Measurements from ENCODE around the gene PTPRM.

PTPRM gene

DNA sequence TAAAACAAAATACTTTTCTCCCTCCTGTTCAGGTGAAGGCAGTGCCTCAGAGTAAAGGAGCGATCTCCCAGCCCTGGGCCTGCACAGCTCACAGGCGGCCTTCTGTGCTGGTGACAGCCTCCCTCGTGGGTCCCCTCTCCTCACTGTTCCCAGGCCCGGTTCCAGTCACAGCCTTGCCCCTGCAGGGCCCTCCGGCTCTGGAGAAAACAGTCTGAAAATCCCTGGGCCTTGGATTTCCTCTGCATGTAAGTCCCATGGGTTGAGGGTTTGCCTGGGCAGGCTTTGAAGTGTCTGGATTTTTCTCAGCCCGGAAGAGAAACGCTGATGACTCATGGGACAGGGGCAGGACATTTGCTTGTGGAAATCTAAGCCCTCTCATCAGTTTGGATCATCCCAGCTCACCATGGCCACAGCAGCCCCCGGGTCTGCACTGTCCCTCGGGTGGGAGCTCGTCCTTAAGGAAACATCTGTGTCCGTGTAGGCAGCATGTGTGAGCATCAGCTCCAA, 856.0 kb downstream of the PTPRM start (continued):
- TF ChIP-seq SP3 (tag by site-specific recombination; IDR thresholded peaks at IDR 0.05) (no peak), HOXC10 (CRISPR knock-in tag; IDR thresholded peaks at IDR 0.05) (no peak), TCF7L2 (IDR thresholded peaks at IDR 0.05; ENCODE audit: borderline replicate concordance, low read depth, low read length) (no peak), ZNF660 (tag by site-specific recombination; IDR thresholded peaks at IDR 0.05) (no peak), ZNF391 (tag by site-specific recombination; IDR thresholded peaks at IDR 0.05; ENCODE audit: borderline replicate concordance, low read depth) (no peak), ZNF221 (tag by site-specific recombination; IDR thresholded peaks at IDR 0.05; ENCODE audit: borderline replicate concordance) (no peak)

GRCh38 chr18:8424481-8424880, 857.4 kb downstream of the PTPRM start:
- no peaks in the 10 kb centered on the region for H3K36me3 ChIP-seq (ENCODE audit: control insufficient read depth in 2 of 2, insufficient read depth in 1 of 2, low read length in 2 of 2)
- H3K27ac ChIP-seq (ENCODE audit: extremely low read depth, low read depth, low read length): no peak overlapping the region
- peak; percentile 28; the same call in 1 of the 2 replicates for TF ChIP-seq EGR2 (tag by site-specific recombination; IDR thresholded peaks at IDR 0.05; ENCODE audit: low read depth)
- peak; percentile 78 for TF ChIP-seq ZFHX2 (tag by site-specific recombination; conservative IDR thresholded peaks at IDR 0.05)
- no peak for TF ChIP-seq GFI1B (tag by site-specific recombination; IDR thresholded peaks at IDR 0.05)
- peak; percentile 95 for TF ChIP-seq ZIC2 (tag by site-specific recombination; IDR thresholded peaks at IDR 0.05)
- POLR2A ChIA-PET: interaction anchor here (0.7 kb wide), 1 partner anchor 1776 kb away, joined by 4 read pairs; no protein-coding TSS in a partner anchor
- no peak overlapping the region for H3K4me3 ChIP-seq (ENCODE audit: low read depth, low read length)
- H3K4me1 ChIP-seq (ENCODE audit: control insufficient read depth, insufficient read depth, low read length): peaks cover 7% of the 10 kb centered on the region
- no peaks in the 10 kb centered on the region for H3K9me3 ChIP-seq (ENCODE audit: control insufficient read depth, insufficient read depth, low read depth, low read length)
- CTCF ChIA-PET: interaction anchor here (0.7 to 2.0 kb wide), 2 partner anchors 14 to 43 kb away, joined by 3 to 9 read pairs; no protein-coding TSS in a partner anchor

GRCh38 chr18:8424917-8425725, 858.0 kb downstream of the PTPRM start:
- Histone ChIP-seq H3K4me3 (ENCODE audit: low read depth, low read length) (no peak overlapping the region), H3K36me3 (ENCODE audit: control insufficient read depth in 2 of 2, insufficient read depth in 1 of 2, low read length in 2 of 2) (no peaks in the 10 kb centered on the region), H3K9me3 (ENCODE audit: control insufficient read depth, insufficient read depth, low read depth, low read length) (no peaks in the 10 kb centered on the region), H3K4me1 (ENCODE audit: control insufficient read depth, insufficient read depth, low read length) (peaks cover 7% of the 10 kb centered on the region), H3K27ac (ENCODE audit: extremely low read depth, low read depth, low read length) (no peak overlapping the region)
- CTCF ChIA-PET: interaction anchor here (0.7 to 2.0 kb wide), 5 partner anchors 11 to 365 kb away, joined by 3 to 9 read pairs (median 3); no protein-coding TSS in a partner anchor
- TF ChIP-seq EGR2 (tag by site-specific recombination; IDR thresholded peaks at IDR 0.05; ENCODE audit: low read depth): peak; percentile 54; the same call in 1 of the 2 replicates
- no peak for TF ChIP-seq ZNF174 (tag by site-specific recombination; IDR thresholded peaks at IDR 0.05)
- no peak for TF ChIP-seq ZSCAN23 (tag by site-specific recombination; IDR thresholded peaks at IDR 0.05)
- no peak for TF ChIP-seq ZNF791 (tag by site-specific recombination; IDR thresholded peaks at IDR 0.05)
- no peak for TF ChIP-seq ZNF112 (tag by site-specific recombination; IDR thresholded peaks at IDR 0.05)
- peak; percentile 81 for TF ChIP-seq ZFHX2 (tag by site-specific recombination; conservative IDR thresholded peaks at IDR 0.05)
- 0 out of 2 replicates have a peak, but pooled peaks have one; percentile 16 for TF ChIP-seq ZIC2 (tag by site-specific recombination; IDR thresholded peaks at IDR 0.05)
- POLR2A ChIA-PET: interaction anchor here (0.5 kb wide), 1 partner anchor 1331 kb away, joined by 3 read pairs; no protein-coding TSS in a partner anchor

DNA sequence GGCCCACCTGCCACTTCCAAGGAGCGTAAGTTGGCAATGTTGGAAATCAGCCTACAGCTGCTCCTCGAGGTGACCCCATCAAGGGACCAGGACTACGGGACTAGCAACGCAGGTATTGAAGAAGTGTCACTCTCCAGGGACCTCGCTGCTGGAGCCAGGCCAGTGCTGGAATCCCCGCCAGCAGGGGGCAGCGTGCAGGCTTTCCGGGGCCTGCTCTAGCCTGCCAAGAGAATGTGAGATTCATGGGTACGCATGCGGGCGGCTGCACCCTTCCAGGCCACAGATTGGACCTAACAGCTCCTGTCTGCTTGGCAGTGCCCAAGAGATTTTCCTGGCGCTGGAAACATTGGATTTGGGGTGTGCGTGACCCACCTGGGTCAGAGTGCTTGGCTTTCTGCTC, 859.3 kb downstream of the PTPRM start:
- ChIA-PET POLR2A (no interaction called here), CTCF (interaction anchor here (0.5 to 2.0 kb wide), 11 partner anchors 10 to 1056 kb away, joined by 3 to 9 read pairs (median 3); no protein-coding TSS in a partner anchor)
- no peak overlapping the region for H3K4me3 ChIP-seq (ENCODE audit: low read depth, low read length)
- H3K27ac ChIP-seq (ENCODE audit: extremely low read depth, low read depth, low read length): no peak overlapping the region
- H3K9me3 ChIP-seq (ENCODE audit: control insufficient read depth, insufficient read depth, low read depth, low read length): no peaks in the 10 kb centered on the region
- H3K36me3 ChIP-seq (ENCODE audit: control insufficient read depth in 2 of 2, insufficient read depth in 1 of 2, low read length in 2 of 2): no peaks in the 10 kb centered on the region
- H3K4me1 ChIP-seq (ENCODE audit: control insufficient read depth, insufficient read depth, low read length): peaks cover 7% of the 10 kb centered on the region
- TF ChIP-seq, protein P1, sequence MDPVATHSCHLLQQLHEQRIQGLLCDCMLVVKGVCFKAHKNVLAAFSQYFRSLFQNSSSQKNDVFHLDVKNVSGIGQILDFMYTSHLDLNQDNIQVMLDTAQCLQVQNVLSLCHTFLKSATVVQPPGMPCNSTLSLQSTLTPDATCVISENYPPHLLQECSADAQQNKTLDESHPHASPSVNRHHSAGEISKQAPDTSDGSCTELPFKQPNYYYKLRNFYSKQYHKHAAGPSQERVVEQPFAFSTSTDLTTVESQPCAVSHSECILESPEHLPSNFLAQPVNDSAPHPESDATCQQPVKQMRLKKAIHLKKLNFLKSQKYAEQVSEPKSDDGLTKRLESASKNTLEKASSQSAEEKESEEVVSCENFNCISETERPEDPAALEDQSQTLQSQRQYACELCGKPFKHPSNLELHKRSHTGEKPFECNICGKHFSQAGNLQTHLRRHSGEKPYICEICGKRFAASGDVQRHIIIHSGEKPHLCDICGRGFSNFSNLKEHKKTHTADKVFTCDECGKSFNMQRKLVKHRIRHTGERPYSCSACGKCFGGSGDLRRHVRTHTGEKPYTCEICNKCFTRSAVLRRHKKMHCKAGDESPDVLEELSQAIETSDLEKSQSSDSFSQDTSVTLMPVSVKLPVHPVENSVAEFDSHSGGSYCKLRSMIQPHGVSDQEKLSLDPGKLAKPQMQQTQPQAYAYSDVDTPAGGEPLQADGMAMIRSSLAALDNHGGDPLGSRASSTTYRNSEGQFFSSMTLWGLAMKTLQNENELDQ (tag by site-specific recombination; IDR thresholded peaks at IDR 0.05; ENCODE audit: low read depth): no peak
- TF ChIP-seq ZNF211 (tag by site-specific recombination; IDR thresholded peaks at IDR 0.05; ENCODE audit: low read depth) (no peak), MYNN (tag by site-specific recombination; IDR thresholded peaks at IDR 0.05; ENCODE audit: borderline replicate concordance) (no peak), ZNF112 (tag by site-specific recombination; IDR thresholded peaks at IDR 0.05) (no peak)
- TF ChIP-seq, protein P2, sequence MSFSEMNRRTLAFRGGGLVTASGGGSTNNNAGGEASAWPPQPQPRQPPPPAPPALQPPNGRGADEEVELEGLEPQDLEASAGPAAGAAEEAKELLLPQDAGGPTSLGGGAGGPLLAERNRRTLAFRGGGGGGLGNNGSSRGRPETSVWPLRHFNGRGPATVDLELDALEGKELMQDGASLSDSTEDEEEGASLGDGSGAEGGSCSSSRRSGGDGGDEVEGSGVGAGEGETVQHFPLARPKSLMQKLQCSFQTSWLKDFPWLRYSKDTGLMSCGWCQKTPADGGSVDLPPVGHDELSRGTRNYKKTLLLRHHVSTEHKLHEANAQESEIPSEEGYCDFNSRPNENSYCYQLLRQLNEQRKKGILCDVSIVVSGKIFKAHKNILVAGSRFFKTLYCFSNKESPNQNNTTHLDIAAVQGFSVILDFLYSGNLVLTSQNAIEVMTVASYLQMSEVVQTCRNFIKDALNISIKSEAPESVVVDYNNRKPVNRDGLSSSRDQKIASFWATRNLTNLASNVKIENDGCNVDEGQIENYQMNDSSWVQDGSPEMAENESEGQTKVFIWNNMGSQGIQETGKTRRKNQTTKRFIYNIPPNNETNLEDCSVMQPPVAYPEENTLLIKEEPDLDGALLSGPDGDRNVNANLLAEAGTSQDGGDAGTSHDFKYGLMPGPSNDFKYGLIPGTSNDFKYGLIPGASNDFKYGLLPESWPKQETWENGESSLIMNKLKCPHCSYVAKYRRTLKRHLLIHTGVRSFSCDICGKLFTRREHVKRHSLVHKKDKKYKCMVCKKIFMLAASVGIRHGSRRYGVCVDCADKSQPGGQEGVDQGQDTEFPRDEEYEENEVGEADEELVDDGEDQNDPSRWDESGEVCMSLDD (tag by site-specific recombination; IDR thresholded peaks at IDR 0.05): no peak
- TF ChIP-seq, protein P3, sequence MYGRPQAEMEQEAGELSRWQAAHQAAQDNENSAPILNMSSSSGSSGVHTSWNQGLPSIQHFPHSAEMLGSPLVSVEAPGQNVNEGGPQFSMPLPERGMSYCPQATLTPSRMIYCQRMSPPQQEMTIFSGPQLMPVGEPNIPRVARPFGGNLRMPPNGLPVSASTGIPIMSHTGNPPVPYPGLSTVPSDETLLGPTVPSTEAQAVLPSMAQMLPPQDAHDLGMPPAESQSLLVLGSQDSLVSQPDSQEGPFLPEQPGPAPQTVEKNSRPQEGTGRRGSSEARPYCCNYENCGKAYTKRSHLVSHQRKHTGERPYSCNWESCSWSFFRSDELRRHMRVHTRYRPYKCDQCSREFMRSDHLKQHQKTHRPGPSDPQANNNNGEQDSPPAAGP (tag by site-specific recombination; IDR thresholded peaks at IDR 0.05): no peak
- TF ChIP-seq, protein P4, sequence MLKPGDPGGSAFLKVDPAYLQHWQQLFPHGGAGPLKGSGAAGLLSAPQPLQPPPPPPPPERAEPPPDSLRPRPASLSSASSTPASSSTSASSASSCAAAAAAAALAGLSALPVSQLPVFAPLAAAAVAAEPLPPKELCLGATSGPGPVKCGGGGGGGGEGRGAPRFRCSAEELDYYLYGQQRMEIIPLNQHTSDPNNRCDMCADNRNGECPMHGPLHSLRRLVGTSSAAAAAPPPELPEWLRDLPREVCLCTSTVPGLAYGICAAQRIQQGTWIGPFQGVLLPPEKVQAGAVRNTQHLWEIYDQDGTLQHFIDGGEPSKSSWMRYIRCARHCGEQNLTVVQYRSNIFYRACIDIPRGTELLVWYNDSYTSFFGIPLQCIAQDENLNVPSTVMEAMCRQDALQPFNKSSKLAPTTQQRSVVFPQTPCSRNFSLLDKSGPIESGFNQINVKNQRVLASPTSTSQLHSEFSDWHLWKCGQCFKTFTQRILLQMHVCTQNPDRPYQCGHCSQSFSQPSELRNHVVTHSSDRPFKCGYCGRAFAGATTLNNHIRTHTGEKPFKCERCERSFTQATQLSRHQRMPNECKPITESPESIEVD (tag by site-specific recombination; IDR thresholded peaks at IDR 0.05): no peak

Data from HEK293 (cell line).